ENCODE data around the gene PER3. TPM values are rescaled to one million over a fixed set of nuclear protein-coding genes. Genes with fewer than 3 reads are reported as not detected.
A peak's percentile ranks its signal among the peaks of the same experiment; 100 is the strongest.

The PER3 gene
- 10 to 100 TPM; 17.1 to 21.2 TPM for total RNA-seq
- total RNA-seq, result 18.4 to 33.4 reads per million in 2 donors

DNA sequence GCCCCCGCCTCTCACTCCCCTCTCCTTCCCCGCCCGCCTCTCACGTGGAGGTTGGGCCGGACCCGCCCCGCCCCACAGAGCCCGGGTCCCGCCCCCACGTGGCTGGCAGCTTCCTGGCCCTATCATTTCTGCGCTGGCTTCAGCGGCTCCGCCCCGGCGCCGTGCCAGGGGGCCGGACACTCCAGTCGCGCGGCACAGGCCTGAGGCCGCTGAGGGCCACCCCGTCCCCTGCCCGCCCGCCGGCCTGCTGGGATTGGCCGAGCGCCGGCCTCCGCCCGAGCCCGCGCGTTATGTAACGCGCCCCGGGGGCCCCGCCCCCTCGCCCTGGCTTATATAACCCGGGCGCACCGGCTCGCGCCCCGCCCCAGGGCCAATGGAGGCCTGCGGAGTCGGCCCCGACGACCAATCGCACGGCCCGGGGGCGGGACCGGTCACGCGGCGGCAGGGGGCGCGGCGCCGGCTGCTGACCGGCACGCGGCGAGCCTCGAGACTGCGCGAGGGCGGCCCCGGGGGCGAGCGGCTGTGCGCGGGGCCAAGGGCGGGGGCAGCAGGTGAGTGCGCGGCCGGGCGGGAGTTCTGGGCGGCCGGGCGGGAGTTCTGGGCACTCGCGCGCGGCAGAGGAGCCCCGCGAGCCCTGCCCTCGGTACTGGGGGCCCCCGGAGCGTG, at the start of gene PER3:
TSS of gene PER3 (plus strand) at position 466 of the 666 bp plus-strand sequence. CDS start 587 bp downstream, outside the sequence.
- no peaks in the 10 kb centered on the region for H3K9me3 ChIP-seq (ENCODE audit: control insufficient read depth, low read length, poor library complexity, severe bottlenecking)
- DNase-seq (peak; percentile 91 to 95 (median 93)), ATAC-seq (peak; percentile 89)
- H3K27me3 Mint-ChIP-seq, result no peaks in the 10 kb centered on the region
- H3K36me3 Mint-ChIP-seq (ENCODE audit: low read depth), result peaks cover 5% of the 10 kb centered on the region
- H3K4me1 Mint-ChIP-seq, result peaks cover 34% of the 10 kb centered on the region
- peak within 1 kb of the TSS; percentile 81 for H3K27ac Mint-ChIP-seq
- H3K4me3 Mint-ChIP-seq, result peak within 1 kb of the TSS; percentile 83

DNA sequence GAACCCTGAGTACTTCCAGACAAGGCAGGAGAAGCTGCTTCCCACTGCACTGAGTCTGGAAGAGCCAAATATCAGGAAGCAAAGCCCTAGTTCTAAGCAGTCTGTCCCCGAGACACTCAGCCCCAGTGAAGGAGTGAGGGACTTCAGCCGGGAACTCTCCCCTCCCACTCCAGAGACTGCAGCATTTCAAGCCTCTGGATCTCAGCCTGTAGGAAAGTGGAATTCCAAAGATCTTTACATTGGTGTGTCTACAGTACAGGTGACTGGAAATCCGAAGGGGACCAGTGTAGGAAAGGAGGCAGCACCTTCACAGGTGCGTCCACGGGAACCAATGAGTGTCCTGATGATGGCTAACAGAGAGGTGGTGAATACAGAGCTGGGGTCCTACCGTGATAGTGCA, 46.0 kb upstream of the PER3 start:
- H3K36me3 Mint-ChIP-seq (ENCODE audit: low read depth), result peaks cover 2% of the 10 kb centered on the region
- DNase-seq, result no peak
- ATAC-seq, result no peak
- H3K4me1 Mint-ChIP-seq, result no peaks in the 10 kb centered on the region
- H3K27ac Mint-ChIP-seq, result no peak overlapping the region
- H3K4me3 Mint-ChIP-seq, result no peak overlapping the region
- H3K27me3 Mint-ChIP-seq, result no peaks in the 10 kb centered on the region
- no peaks in the 10 kb centered on the region for H3K9me3 ChIP-seq (ENCODE audit: control insufficient read depth, low read length, poor library complexity, severe bottlenecking)

DNA sequence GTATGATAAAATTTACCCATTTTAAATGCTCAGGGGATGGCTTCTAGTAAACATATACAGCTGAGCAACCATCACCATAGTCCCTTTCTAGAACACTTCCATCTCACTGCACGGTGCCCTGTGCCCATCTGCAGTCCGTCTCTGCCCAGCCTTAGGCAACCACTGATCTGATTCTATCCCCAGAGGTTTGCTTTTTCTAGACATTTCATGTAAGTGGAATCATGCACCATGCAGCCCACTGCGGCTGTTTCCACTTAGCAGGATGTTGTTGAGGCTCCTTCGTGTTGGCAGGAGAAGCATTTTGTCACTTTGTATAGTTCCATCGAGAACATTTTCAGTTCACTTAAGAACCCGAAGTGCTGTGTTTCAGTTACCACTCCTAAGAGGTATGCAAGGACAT, 40.7 kb upstream of the PER3 start:
- H3K27ac Mint-ChIP-seq, result no peak overlapping the region
- no peaks in the 10 kb centered on the region for H3K9me3 ChIP-seq (ENCODE audit: control insufficient read depth, low read length, poor library complexity, severe bottlenecking)
- DNase-seq (no peak), ATAC-seq (no peak)
- peaks cover 4% of the 10 kb centered on the region for H3K4me1 Mint-ChIP-seq
- H3K36me3 Mint-ChIP-seq (ENCODE audit: low read depth), result peaks cover 5% of the 10 kb centered on the region
- H3K27me3 Mint-ChIP-seq, result no peaks in the 10 kb centered on the region
- H3K4me3 Mint-ChIP-seq, result no peak overlapping the region

DNA sequence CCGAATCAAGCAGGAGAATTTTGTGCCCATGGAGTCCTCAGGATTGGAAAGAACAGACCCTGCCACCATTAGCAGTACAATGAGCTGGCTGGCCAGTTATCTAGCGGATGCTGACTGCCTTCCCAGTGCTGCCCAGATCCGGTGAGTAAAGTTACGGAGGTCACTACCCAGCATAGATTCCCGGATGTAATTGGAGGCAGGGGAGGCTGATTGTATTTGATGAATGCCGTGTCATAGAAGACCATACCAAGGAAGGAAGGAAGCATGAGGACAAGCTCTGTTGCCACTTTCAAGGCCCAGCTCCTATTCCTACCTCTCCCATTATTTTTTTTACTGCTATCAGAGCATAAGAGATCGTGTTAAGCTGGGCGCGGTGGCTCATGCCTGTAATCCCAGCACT, 39.2 kb upstream of the PER3 start:
- H3K36me3 Mint-ChIP-seq (ENCODE audit: low read depth), result peaks cover 5% of the 10 kb centered on the region
- ATAC-seq (no peak), DNase-seq (no peak)
- no peak overlapping the region for H3K4me3 Mint-ChIP-seq
- H3K4me1 Mint-ChIP-seq, result peaks cover 11% of the 10 kb centered on the region
- H3K27me3 Mint-ChIP-seq, result no peaks in the 10 kb centered on the region
- H3K9me3 ChIP-seq (ENCODE audit: control insufficient read depth, low read length, poor library complexity, severe bottlenecking), result no peaks in the 10 kb centered on the region
- H3K27ac Mint-ChIP-seq, result peak overlapping the region; percentile 34

DNA sequence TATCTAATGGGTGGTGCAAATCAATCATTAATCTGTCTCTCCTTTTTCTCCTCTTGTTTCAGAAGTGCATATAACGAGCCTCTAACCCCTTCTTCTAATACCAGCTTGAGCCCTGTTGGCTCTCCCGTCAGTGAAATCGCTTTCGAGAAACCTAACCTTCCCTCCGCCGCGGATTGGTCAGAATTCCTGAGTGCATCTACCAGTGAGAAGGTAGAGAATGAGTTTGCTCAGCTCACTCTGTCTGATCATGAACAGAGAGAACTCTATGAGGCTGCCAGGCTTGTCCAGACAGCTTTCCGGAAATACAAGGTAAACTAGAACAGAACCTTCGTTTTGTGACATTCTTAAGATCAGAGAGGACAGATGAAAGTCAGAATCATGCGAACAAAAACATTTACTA, 38.3 kb upstream of the PER3 start:
- no peak for DNase-seq
- H3K4me1 Mint-ChIP-seq, result peaks cover 11% of the 10 kb centered on the region
- no peak for ATAC-seq
- H3K36me3 Mint-ChIP-seq (ENCODE audit: low read depth), result peaks cover 5% of the 10 kb centered on the region
- H3K4me3 Mint-ChIP-seq, result no peak overlapping the region
- H3K9me3 ChIP-seq (ENCODE audit: control insufficient read depth, low read length, poor library complexity, severe bottlenecking), result no peaks in the 10 kb centered on the region
- peak overlapping the region; percentile 57 for H3K27ac Mint-ChIP-seq
- H3K27me3 Mint-ChIP-seq, result no peaks in the 10 kb centered on the region

DNA sequence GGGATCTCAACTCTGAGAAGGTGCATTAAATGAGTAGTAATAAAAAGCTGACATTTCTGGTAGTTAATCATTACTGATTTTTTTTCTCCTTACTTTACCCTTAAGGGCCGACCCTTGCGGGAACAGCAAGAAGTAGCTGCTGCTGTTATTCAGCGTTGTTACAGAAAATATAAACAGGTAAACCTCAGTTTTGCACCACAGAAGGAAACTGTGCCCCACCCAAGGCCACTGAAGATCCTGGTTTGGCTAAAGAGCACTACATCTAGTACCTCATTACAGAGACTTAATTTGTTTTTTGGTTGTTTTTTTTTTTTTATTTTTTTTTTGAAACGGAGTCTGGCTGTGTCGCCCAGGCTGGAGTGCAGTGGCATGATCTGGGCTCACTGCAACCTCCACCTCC, 36.5 kb upstream of the PER3 start:
- no peaks in the 10 kb centered on the region for H3K9me3 ChIP-seq (ENCODE audit: control insufficient read depth, low read length, poor library complexity, severe bottlenecking)
- H3K27ac Mint-ChIP-seq, result peak overlapping the region; percentile 79
- no peaks in the 10 kb centered on the region for H3K27me3 Mint-ChIP-seq
- no peak overlapping the region for H3K4me3 Mint-ChIP-seq
- peak; percentile 68 for ATAC-seq
- no peak for DNase-seq
- peaks cover 28% of the 10 kb centered on the region for H3K4me1 Mint-ChIP-seq
- peaks cover 5% of the 10 kb centered on the region for H3K36me3 Mint-ChIP-seq (ENCODE audit: low read depth)

DNA sequence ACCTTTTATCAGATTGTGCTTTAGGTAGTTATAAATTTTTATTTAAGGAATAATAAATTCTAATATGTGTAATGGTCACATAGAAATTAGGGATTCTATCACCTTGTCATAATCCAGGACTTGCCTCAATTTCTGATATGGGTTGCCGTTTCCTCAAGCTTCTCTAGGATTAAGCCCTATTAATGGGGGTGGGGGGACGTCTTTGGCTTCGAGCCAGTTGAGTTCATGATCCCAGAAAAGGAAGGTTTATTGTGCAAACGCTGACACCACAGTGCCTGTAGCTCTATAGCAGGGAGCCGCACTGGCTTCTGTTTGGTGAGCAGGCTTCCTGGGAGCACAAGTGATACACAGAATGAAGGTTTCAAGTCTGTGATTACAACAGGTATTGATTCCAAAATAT, 35.0 kb upstream of the PER3 start:
- H3K4me1 Mint-ChIP-seq, result peaks cover 37% of the 10 kb centered on the region
- no peak for DNase-seq
- H3K36me3 Mint-ChIP-seq (ENCODE audit: low read depth), result peaks cover 5% of the 10 kb centered on the region
- H3K9me3 ChIP-seq (ENCODE audit: control insufficient read depth, low read length, poor library complexity, severe bottlenecking), result no peaks in the 10 kb centered on the region
- ATAC-seq, result no peak
- H3K27me3 Mint-ChIP-seq, result peaks cover 7% of the 10 kb centered on the region
- H3K27ac Mint-ChIP-seq, result peak overlapping the region; percentile 79
- H3K4me3 Mint-ChIP-seq, result no peak overlapping the region

DNA sequence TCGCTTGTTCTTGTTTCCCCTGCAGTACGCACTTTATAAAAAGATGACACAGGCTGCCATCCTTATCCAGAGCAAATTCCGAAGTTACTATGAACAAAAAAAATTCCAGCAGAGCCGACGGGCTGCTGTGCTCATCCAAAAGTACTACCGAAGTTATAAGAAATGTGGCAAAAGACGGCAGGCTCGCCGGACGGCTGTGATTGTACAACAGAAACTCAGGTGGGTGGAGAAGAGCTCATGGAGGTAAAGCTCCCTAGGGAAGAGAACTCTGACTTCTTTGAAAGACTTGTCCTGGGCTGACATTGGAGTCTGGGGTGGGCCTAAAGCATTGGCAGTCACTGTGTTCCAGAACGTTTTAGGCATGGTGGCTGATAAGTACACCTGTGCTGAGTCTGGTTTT, 32.9 kb upstream of the PER3 start:
- H3K27me3 Mint-ChIP-seq, result peaks cover 8% of the 10 kb centered on the region
- H3K4me1 Mint-ChIP-seq, result peaks cover 33% of the 10 kb centered on the region
- H3K4me3 Mint-ChIP-seq, result no peak overlapping the region
- peak overlapping the region; percentile 27 for H3K27ac Mint-ChIP-seq
- H3K9me3 ChIP-seq (ENCODE audit: control insufficient read depth, low read length, poor library complexity, severe bottlenecking), result no peaks in the 10 kb centered on the region
- no peaks in the 10 kb centered on the region for H3K36me3 Mint-ChIP-seq (ENCODE audit: low read depth)
- no peak for ATAC-seq
- no peak for DNase-seq

DNA sequence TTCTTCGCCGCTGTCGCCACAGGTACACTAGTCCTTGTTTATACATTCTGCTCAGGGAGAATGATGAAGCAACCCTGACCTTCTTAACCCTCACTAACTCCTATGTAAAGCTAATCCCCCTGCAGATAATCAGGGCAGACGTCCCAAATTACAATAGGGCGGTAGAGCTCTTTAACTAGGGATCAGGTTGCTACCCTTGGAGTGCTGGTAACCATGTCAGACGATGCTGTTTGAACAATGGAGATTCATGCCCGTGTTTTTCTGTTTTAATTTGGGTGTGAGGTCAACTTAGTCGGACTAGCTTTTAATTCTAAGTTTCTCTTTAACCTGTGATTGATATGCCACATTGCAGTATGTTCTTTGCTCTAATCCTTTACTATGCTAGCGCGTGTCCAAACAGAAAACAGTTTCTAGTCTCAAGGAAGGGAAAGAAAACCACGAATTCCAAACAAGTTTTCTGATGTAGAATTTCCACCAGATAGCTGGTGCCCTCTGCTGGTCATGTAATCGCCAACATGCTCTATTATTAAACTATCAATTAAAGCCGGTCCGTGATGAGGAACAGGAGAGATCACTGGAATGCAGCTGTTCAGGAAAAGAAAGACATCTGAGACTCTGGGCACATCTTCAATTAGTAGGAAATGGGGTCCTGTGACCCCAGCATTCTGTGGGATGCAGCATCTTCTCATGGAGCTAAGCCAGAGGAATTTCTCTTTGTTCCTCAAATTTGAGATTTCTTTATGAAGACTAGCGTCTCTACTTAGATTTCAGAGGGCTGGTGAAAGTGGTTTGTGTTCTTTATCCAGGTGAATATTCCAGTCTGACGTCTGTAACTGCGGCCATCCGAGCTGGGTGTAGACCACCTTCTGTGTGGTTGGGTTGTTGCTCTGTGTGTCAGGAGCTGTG, 31.3 kb upstream of the PER3 start:
- peak; percentile 17 to 39 (median 25) for DNase-seq
- peak overlapping the region; percentile 57 for H3K27ac Mint-ChIP-seq
- H3K27me3 Mint-ChIP-seq, result peaks cover 8% of the 10 kb centered on the region
- H3K4me1 Mint-ChIP-seq, result peaks cover 33% of the 10 kb centered on the region
- H3K9me3 ChIP-seq (ENCODE audit: control insufficient read depth, low read length, poor library complexity, severe bottlenecking), result no peaks in the 10 kb centered on the region
- H3K36me3 Mint-ChIP-seq (ENCODE audit: low read depth), result no peaks in the 10 kb centered on the region
- ATAC-seq, result peak; percentile 54
- peak overlapping the region; percentile 75 for H3K4me3 Mint-ChIP-seq

DNA sequence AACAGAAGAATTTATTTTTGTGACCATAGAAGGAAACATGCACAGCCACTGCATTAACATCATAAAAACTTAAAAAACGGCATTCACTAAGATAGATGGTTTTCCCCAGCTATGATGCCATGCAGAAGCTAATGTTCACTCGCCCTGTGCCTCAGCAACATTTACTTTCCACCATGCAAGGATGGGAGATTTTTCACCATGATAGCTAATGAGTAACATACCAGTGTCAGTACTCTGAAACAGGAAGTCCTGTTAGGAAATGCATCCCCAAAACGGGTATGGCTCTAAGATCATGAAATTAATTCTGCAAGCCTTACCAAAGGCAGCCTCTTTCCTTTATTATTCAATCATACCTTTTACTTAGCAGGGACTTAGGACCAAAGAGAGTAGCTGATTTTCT, 30.4 kb upstream of the PER3 start:
- Mint-ChIP-seq H3K4me3 (no peak overlapping the region), H3K27ac (no peak overlapping the region), H3K4me1 (peaks cover 31% of the 10 kb centered on the region), H3K36me3 (ENCODE audit: low read depth) (no peaks in the 10 kb centered on the region), H3K27me3 (peaks cover 8% of the 10 kb centered on the region)
- no peak for ATAC-seq
- no peak for DNase-seq
- H3K9me3 ChIP-seq (ENCODE audit: control insufficient read depth, low read length, poor library complexity, severe bottlenecking), result no peaks in the 10 kb centered on the region

DNA sequence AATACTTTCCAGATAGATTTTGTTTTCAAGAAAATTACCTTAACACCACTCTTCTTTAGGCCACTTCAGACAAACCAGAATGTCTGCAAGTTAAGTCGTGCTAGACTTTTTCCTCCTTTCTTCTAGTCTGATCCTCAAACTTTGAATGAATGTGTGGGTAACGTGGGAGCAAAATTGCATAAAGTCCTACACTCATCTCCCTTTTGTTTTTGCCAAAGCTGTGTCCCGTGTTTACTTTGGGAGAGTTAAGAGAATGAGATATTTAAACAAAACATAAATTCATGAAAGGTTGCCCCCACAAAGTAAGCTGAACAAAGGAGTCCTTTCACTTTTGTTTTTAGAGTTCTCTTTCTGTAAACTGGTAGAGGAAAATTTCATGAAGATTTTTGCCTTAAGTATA, 29.9 kb upstream of the PER3 start:
- Mint-ChIP-seq H3K36me3 (ENCODE audit: low read depth) (no peaks in the 10 kb centered on the region), H3K4me1 (peaks cover 30% of the 10 kb centered on the region), H3K4me3 (no peak overlapping the region), H3K27me3 (peaks cover 8% of the 10 kb centered on the region), H3K27ac (no peak overlapping the region)
- H3K9me3 ChIP-seq (ENCODE audit: control insufficient read depth, low read length, poor library complexity, severe bottlenecking), result no peaks in the 10 kb centered on the region
- ATAC-seq (no peak), DNase-seq (no peak)

DNA sequence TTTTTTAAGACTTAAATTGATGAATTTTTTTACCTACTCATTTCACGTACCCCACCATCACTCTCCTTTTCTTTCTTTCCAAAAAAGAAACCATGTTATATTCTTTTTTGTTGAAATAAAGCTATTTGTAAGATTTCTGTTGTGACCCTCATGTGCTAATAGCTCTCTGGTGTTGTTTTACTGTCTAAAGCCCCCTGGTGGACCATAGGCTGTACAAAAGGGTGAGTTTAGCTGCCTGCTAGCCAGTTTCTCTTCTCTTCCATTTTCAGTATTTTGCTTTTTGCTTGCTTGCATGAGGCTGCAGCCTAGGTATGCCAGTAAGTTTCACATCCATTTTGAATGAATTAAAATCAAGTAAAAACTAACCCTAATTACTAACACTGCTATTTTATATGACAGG, 28.6 kb upstream of the PER3 start:
- peaks cover 8% of the 10 kb centered on the region for H3K27me3 Mint-ChIP-seq
- DNase-seq, result no peak
- no peak for ATAC-seq
- no peaks in the 10 kb centered on the region for H3K9me3 ChIP-seq (ENCODE audit: control insufficient read depth, low read length, poor library complexity, severe bottlenecking)
- H3K36me3 Mint-ChIP-seq (ENCODE audit: low read depth), result no peaks in the 10 kb centered on the region
- H3K27ac Mint-ChIP-seq, result no peak overlapping the region
- no peak overlapping the region for H3K4me3 Mint-ChIP-seq
- H3K4me1 Mint-ChIP-seq, result peaks cover 26% of the 10 kb centered on the region

DNA sequence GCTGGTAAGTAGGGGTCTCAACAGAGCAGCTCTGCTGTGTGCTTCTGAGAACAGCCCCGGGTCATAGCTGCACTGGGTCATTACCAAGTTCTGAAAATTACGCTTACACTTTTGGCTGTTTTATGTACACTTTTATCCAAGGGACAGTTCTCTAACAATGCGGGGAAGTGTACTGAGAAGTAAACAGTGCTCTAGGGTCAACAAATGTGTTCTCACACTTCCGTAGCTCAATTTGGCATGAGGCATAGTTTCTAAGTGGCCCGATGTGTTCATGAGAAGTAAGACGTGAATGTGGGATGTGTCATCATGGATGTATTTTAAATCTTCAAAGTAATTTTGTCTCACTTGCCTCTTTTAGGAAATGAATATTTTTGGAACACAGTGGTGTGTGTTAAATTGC, 23.8 kb upstream of the PER3 start:
- Mint-ChIP-seq H3K36me3 (ENCODE audit: low read depth) (no peaks in the 10 kb centered on the region), H3K27me3 (no peaks in the 10 kb centered on the region), H3K4me3 (no peak overlapping the region), H3K27ac (no peak overlapping the region), H3K4me1 (no peaks in the 10 kb centered on the region)
- ATAC-seq, result no peak
- no peak for DNase-seq
- no peaks in the 10 kb centered on the region for H3K9me3 ChIP-seq (ENCODE audit: control insufficient read depth, low read length, poor library complexity, severe bottlenecking)
